Endothelial cell of umbilical vein (primary cell): Measurements from ENCODE around the gene ZDHHC24.

Experiments used
- MYC ChIP-seq: IDR thresholded peaks from one replicate; pipeline ENCODE4 v1.6.1; 2011; ENCODE audit warnings: mild to moderate bottlenecking, low read depth, low read length
- POLR2A ChIP-seq: IDR thresholded peaks from 2 replicates; pipeline ENCODE4 v1.6.1; 2012; ENCODE audit warnings: low read depth, mild to moderate bottlenecking, control low read depth, low read length
- TF ChIP-seq, protein P1 (sequence below), 2 donors: IDR thresholded peaks; 1 replicate in 1 of 2; 2 replicates in 1 of 2; pipeline ENCODE4 v1.5.1; 2011; ENCODE audit warnings: low read length in 2 of 2, mild to moderate bottlenecking in 2 of 2, moderate library complexity in 2 of 2, control low read depth in 1 of 2, inconsistent platforms in 1 of 2, low read depth in 1 of 2; ENCODE audit not compliant: insufficient read depth in 1 of 2; ENCODE audit errors: extremely low read depth in 1 of 2

DNA sequence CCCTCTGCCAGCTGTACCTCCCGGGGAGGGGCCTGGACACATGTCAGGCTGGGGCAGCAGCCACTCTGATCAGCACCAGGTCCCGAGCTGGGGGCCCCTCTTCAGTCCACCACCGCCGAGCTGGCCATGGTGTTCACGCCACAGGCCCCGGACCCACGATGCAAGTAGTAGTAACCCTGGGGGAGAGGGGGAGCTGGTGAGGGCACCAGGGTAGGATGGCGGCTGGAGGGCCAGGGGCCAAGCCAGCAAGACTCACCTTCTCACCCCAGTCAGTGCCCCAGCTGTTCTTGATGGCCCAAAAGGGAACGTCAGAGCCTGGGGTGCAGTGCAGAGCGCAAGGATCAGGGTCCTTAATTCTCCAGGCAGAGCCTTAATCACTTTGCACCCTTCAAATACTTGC is 18.0 kb upstream of the ZDHHC24 start:
- TF ChIP-seq MYC (no peak), POLR2A (no peak)
- TF ChIP-seq, protein P1, sequence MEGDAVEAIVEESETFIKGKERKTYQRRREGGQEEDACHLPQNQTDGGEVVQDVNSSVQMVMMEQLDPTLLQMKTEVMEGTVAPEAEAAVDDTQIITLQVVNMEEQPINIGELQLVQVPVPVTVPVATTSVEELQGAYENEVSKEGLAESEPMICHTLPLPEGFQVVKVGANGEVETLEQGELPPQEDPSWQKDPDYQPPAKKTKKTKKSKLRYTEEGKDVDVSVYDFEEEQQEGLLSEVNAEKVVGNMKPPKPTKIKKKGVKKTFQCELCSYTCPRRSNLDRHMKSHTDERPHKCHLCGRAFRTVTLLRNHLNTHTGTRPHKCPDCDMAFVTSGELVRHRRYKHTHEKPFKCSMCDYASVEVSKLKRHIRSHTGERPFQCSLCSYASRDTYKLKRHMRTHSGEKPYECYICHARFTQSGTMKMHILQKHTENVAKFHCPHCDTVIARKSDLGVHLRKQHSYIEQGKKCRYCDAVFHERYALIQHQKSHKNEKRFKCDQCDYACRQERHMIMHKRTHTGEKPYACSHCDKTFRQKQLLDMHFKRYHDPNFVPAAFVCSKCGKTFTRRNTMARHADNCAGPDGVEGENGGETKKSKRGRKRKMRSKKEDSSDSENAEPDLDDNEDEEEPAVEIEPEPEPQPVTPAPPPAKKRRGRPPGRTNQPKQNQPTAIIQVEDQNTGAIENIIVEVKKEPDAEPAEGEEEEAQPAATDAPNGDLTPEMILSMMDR (IDR thresholded peaks at IDR 0.05; ENCODE audit: extremely low read depth in 1 of 2, insufficient read depth in 1 of 2, low read depth in 1 of 2, low read length in 2 of 2): no peak
